ENCODE measurements around the gene NUB1. TPM values are rescaled to one million over a fixed set of nuclear protein-coding genes. Genes with fewer than 3 reads are reported as not detected.

The NUB1 gene
- total RNA-seq, 1 donor from 2014 or later, result 61.7 TPM

GRCh38 chr7:151384776-151385625 is 43.4 kb downstream of the NUB1 start:
- Mint-ChIP-seq H3K27me3 (ENCODE audit: unreplicated experiment) (peaks cover 39% of the 10 kb centered on the region), H3K4me3 (ENCODE audit: unreplicated experiment) (no peak overlapping the region), H3K9me3 (ENCODE audit: unreplicated experiment) (no peaks in the 10 kb centered on the region), H3K27ac (ENCODE audit: unreplicated experiment) (no peak overlapping the region), H3K36me3 (ENCODE audit: unreplicated experiment) (no peaks in the 10 kb centered on the region), H3K4me1 (ENCODE audit: unreplicated experiment) (no peaks in the 10 kb centered on the region)
- DNase-seq (ENCODE audit: extremely low spot score, unreplicated experiment), result no peak
- no peak for TF ChIP-seq CTCF (IDR thresholded peaks at IDR 0.05)

GRCh38 chr7:151385626-151386300 is 44.2 kb downstream of the NUB1 start:
- H3K27me3 Mint-ChIP-seq (ENCODE audit: unreplicated experiment), result peaks cover 44% of the 10 kb centered on the region

GRCh38 chr7:151386301-151387160 is 44.9 kb downstream of the NUB1 start:
- Mint-ChIP-seq H3K27ac (ENCODE audit: unreplicated experiment) (no peak overlapping the region), H3K36me3 (ENCODE audit: unreplicated experiment) (no peaks in the 10 kb centered on the region), H3K9me3 (ENCODE audit: unreplicated experiment) (no peaks in the 10 kb centered on the region), H3K4me3 (ENCODE audit: unreplicated experiment) (no peak overlapping the region), H3K4me1 (ENCODE audit: unreplicated experiment) (no peaks in the 10 kb centered on the region), H3K27me3 (ENCODE audit: unreplicated experiment) (peaks cover 46% of the 10 kb centered on the region)
- TF ChIP-seq CTCF (IDR thresholded peaks at IDR 0.05), result no peak
- DNase-seq (ENCODE audit: extremely low spot score, unreplicated experiment), result no peak

More at GRCh38 chr7:151385626-151386300, 44.2 kb downstream of the NUB1 start:
- Mint-ChIP-seq H3K27ac (ENCODE audit: unreplicated experiment) (no peak overlapping the region), H3K9me3 (ENCODE audit: unreplicated experiment) (no peaks in the 10 kb centered on the region), H3K4me3 (ENCODE audit: unreplicated experiment) (no peak overlapping the region), H3K36me3 (ENCODE audit: unreplicated experiment) (no peaks in the 10 kb centered on the region), H3K4me1 (ENCODE audit: unreplicated experiment) (no peaks in the 10 kb centered on the region)
- no peak for TF ChIP-seq CTCF (IDR thresholded peaks at IDR 0.05)
- DNase-seq (ENCODE audit: extremely low spot score, unreplicated experiment), result no peak

GRCh38 chr7:151387161-151388006 is 45.8 kb downstream of the NUB1 start:
- no peak for TF ChIP-seq CTCF (IDR thresholded peaks at IDR 0.05)
- DNase-seq (ENCODE audit: extremely low spot score, unreplicated experiment), result peak; percentile 84
- H3K27ac Mint-ChIP-seq (ENCODE audit: unreplicated experiment), result no peak overlapping the region
- no peaks in the 10 kb centered on the region for H3K36me3 Mint-ChIP-seq (ENCODE audit: unreplicated experiment)
- no peak overlapping the region for H3K4me3 Mint-ChIP-seq (ENCODE audit: unreplicated experiment)
- H3K27me3 Mint-ChIP-seq (ENCODE audit: unreplicated experiment), result peaks cover 42% of the 10 kb centered on the region
- H3K9me3 Mint-ChIP-seq (ENCODE audit: unreplicated experiment), result no peaks in the 10 kb centered on the region
- H3K4me1 Mint-ChIP-seq (ENCODE audit: unreplicated experiment), result no peaks in the 10 kb centered on the region
